Putamen (tissue), 1 donor: ENCODE results near the gene RAB11B.
"Not testable (repeated sequence)": the region's sequence is repeated elsewhere in the genome, so short reads cannot be mapped to it uniquely, and the experiment has no call there.

Experiments
- DNase-seq: peaks from one replicate; pipeline ENCODE4 v3.0.0-alpha.2; 2016; ENCODE audit warnings: low spot score

RAB11B gene

GRCh38 chr19:8370176-8371010, 19.8 kb upstream of the RAB11B start:
- DNase-seq: no peak

- no peak for DNase-seq
Measured at GRCh38 chr19:8371011-8371804, 19.0 kb upstream of the RAB11B start.

DNA sequence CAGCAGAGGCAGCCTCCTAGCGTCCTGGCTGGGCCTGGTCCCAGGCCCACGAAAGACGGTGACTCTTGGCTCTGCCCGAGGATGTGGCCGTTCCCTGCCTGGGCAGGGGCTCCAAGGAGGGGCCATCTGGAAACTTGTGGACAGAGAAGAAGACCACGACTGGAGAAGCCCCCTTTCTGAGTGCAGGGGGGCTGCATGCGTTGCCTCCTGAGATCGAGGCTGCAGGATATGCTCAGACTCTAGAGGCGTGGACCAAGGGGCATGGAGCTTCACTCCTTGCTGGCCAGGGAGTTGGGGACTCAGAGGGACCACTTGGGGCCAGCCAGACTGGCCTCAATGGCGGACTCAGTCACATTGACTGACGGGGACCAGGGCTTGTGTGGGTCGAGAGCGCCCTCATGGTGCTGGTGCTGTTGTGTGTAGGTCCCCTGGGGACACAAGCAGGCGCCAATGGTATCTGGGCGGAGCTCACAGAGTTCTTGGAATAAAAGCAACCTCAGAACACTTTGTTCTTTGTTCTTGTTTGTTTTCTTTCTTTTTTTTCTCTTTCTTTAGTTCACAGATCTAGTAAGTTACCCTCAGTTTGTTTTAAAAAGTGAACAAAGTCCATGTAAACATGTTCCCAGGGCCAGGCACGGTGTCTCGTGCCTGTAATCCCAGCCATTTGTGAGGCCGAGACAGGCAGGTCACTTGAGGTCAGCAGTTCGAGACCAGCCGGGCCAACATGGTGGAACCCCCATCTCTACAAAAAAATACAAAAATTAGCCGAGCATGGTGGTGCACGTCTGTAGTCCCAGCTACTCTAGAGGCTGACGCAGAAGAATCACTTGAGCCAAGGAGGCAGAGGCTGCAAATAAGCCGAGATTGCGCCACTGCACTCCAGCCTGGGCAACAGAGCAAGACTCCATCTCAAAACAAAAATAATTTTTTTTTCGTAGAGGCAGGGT, 16.0 kb upstream of the RAB11B start:
- DNase-seq: no peak

GRCh38 chr19:8375766-8376165, 14.4 kb upstream of the RAB11B start:
- not testable (repeated sequence) for DNase-seq

DNA sequence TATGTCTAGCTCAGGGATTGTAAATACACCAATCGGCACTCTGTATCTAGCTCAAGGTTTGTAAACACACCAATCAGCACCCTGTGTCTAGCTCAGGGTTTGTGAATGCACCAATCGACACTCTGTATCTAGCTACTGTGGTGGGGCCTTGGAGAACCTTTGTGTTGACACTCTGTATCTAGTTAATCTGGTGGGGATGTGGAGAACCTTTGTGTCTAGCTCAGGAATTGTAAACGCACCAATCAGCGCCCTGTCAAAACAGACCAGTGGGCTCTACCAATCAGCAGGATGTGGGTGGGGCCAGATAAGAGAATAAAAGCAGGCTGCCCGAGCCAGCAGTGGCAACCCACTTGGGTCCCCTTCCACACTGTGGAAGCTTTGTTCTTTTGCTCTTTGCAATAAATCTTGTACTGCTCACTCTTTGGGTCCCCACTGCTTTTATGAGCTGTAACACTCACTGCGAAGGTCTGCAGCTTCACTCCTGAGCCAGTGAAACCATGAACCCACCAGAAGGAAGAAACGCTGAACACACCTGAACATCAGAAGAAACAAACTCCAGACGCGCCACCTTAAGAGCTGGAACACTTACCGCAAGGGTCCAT, 13.7 kb upstream of the RAB11B start:
- DNase-seq: not testable (repeated sequence)

DNA sequence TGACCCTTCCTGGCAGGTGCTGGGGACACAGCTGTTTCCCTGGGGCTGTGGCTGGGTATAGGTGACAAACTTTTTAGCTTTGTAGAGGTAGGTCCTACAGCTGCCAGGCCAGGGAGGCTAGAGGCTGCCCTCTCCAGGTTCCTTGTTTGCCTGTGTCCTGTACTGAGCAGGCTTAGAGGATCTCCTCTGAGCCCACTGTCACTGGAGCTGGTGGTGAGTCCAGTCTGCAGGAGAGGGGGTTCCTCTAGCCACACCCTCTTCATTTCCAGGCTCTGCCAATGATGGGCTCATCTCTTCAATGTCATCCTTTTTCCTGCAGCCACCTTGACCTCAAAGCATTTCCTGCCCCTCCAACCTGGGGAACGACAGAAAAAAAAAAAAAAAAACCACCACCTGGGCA, 12.6 kb upstream of the RAB11B start:
- DNase-seq: no peak

GRCh38 chr19:8379156-8379891, 10.8 kb upstream of the RAB11B start:
- not testable (repeated sequence) for DNase-seq

DNA sequence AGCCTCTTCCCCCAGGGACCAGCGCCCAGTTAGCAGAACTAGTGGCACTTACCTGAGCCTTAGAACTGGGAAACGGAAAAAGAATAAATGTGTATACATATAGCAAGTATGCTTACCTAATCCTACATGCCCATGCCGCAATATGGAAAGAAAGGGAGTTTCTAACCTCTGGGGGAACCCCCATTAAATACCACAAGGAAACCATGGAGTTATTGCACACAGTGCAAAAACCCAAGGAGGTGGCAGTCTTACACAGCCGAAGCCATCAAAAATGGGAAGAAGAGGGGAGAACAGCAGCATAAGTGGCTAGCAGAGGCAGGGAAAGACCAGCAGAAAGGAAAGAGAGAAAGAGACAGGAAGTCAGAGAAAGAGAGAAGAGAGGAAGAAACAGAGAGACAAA, 5.6 kb upstream of the RAB11B start:
- not testable (repeated sequence) for DNase-seq

- not testable (repeated sequence) for DNase-seq
Measured at GRCh38 chr19:8385103-8385502, 5.1 kb upstream of the RAB11B start.

DNA sequence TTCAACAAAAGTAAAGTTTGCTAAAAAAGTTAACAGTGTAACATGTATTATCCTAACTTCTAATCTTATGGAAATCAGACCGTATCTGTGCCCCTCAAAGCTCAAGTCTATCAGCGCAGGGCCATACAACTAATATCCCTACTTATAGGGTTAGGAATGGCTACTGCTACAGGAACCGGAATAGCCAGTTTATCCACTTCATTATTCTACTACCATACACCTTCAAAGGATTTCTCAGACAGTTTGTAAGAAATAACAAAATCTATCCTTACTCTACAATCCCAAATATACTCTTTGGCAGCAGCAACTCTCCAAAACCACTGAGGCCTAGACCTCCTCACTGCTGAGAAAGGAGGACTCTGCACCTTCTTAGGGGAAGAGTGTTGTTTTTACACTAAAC, 4.6 kb upstream of the RAB11B start:
- not testable (repeated sequence) for DNase-seq

DNA sequence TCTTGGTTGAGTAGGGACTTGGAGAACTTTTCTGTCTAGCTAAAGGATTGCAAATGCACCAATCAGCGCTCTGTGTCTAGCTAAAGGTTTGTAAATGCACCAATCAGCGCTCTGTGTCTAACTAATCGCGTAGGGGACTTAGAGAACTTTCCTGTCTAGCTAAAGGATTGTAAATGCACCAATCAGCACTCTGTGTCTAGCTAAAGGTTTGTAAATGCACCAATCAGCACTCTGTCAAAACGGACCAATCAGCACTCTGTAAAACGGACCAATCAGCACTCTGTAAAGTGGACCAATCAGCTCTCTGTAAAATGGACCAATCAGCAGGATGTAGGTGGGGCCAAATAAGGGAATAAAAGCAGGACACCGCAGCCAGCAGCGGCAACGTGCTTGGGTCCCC, 3.7 kb upstream of the RAB11B start:
- DNase-seq: not testable (repeated sequence)

DNA sequence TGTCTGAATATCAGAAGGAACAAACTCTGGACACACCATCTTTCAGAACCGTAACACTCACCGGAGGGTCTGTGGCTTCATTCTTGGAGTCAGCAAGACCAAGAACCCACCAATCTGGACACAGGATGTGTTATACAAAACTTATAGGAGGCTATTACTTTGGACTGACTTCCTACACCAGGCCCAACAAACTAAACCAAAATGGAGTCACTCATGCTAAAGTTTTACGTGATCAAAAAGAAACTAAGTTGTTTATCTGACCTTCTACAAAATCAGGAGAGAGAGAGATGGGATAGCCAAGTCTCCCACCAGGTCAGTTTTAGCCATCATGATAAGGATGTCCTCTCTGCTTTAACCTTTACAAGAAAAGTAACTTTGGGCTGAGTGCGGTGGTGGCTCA, 3.2 kb upstream of the RAB11B start:
- no peak for DNase-seq

DNA sequence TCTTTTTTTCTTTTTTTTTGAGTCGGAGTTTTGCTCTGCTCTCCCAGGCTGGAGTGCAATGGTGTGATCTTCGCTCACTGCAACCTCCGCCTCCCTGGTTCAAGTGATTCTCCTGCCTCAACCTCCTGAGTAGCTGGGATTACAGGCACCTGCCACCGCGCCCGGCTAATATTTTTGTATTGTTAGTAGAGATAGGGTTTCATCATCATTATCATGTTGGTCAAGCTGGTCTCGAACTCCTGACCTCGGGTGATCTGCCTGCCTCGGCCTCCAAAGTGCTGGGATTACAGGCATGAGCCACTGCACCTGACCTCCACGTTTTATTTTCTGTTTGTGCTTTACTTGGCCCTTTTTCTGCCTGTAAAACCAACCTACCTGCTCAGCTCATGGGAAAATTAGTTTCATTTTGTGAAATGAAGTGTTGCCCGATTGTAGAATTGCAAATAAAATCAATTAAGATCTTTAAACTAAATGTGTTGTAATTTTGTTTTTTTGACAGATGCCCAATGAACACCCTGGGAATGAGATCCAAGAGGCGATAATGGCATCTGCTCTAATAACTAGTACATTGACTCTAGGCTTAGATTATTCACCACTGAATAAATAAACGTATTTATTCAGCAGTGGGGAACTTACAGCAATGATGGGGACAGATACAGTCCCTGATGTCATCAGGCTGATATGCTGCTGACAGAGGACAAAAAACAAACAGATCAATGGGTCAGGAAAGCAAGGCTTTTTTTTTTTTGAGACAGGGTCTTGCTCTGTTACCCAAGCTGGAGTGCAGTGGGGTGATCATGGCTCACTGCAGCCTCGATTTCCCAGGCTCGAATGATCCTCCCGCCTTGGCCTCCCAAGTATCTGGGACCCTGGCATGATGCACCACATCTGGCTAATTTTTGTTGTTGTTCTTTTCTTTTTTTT, 2.2 kb upstream of the RAB11B start:
- no peak for DNase-seq

- DNase-seq: no peak
Measured at GRCh38 chr19:8388612-8388958, 1.6 kb upstream of the RAB11B start.

DNA sequence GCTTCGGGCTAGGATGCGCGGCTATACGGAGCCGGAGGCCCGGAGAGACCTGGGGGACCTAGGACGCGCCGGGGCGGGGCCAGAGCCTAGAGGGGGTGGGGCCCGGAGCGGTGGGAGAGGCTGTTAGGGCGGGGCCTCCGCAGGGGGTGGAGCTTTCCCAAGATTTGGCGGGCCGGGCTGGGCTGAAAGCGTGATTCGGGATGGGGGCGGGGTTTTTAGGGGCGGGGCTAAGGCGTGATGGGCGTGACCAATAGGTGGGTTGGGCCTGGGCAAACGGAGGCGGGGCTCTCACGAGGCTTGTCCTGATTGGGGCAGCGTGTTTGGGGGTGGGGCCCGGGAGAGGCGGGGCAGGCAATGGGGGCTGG, 439 bp downstream of the RAB11B start:
- DNase-seq: peak; percentile 94

- no peak for DNase-seq
Measured at GRCh38 chr19:8391198-8392016, 1.2 kb downstream of the RAB11B start.

DNA sequence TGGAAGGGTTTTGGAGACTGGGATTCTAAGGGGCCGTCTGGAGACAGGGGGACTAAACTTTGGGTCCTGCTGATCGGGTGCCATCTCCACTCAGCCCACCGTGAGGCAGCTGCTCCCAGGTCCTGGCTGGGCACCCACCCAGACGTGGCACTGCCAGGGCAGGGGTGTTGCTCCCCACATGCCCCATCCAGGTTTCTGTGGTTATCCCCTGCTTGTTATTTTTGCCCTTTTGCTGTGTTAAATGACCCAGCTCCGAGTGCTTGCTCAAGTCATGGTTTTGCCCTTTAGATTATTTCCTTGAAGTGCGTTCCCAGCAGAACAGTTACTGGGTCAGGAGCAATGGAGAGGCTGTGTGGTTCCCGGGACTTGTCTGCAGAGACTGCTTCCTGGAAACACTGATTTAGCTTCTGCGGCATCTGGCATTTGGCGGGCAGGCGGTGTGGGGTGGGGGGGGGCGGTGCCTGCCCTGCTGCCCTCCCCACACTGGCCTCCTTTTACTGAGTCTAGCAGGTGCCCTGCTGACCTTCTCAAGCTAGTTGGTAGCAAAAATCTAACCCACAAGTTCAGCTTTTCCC, 1.9 kb downstream of the RAB11B start:
- DNase-seq: no peak

DNA sequence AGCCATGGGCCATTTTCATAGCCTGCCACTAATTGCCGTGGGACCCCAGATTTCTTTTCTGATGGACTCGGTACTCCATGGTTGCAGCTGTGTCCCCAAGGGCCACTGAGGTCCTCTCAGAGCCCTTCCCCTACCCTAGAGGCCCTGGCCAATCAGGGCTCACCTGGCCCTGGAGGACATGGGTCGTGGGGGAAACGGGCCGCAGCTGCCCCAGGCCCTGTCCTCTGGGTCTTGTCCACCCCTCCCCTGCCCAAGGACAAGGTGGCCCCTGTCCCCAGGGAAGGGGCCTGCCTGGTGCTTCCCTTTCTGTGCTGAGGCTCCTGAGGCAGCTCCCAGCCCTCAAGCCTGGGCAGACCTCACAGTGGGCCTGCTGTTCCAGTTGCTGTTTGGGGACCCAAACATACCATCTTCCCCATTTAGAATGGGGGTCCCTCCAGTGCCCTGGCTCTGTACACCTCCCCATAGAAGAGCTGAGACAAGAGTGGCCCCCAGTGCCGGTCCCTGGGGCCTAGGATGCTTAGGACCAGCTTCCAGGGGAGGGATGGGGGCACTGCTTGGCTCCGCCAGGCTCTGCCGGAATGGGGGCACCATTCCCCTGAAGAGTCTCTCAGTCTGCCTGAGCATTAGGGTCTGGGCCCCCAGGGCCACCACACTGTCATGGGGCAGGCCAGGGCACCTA, 3.2 kb downstream of the RAB11B start:
- DNase-seq: no peak
